Sigmoid colon (tissue), 7 donors: ENCODE data around the gene BBS12. TPM values are rescaled to one million over a fixed set of nuclear protein-coding genes. Genes with fewer than 3 reads are reported as not detected.

ENCODE experiments used
- DNase-seq: peaks from one replicate; pipeline ENCODE4 v3.0.0-alpha.2; 2019
- H3K27ac ChIP-seq, 4 donors: fragments of 200-600 bp; sonication (generic); one replicate each; pipeline ENCODE4 v1.5.1; 2016 to 2019; ENCODE audit warnings: mild to moderate bottlenecking in 1 of 4
- H3K27me3 ChIP-seq, 3 donors: fragments of 200-600 bp; sonication (generic); one replicate each; pipeline ENCODE4 v1.5.1; 2019; ENCODE audit warnings: mild to moderate bottlenecking in 1 of 3
- H3K36me3 ChIP-seq, 4 donors: fragments of 200-600 bp; sonication (generic); one replicate each; pipeline ENCODE4 v1.5.1; 2016 to 2019
- H3K4me1 ChIP-seq, 4 donors: fragments of 200-600 bp; sonication (generic); one replicate each; pipeline ENCODE4 v1.5.1; 2017 to 2019
- H3K4me3 ChIP-seq, 4 donors: fragments of 200-600 bp; sonication (generic); one replicate each; pipeline ENCODE4 v1.5.1; 2017 to 2019; ENCODE audit warnings: mild to moderate bottlenecking in 2 of 4, moderate library complexity in 1 of 4
- H3K9me3 ChIP-seq, 4 donors: fragments of 200-600 bp in 3 of 4; sonication (generic) in 3 of 4; one replicate each; pipeline versions ENCODE4 v1.5.1 to v1.6.1; 2013 to 2019
- CTCF ChIP-seq, 4 experiments: fragments of 450-650 bp in 3 of 4; fragments of 200-600 bp in 1 of 4; IDR thresholded peaks; one replicate each; pipeline ENCODE4 v1.5.1; 2016 to 2019; ENCODE audit warnings: antibody characterized with exemption in 4 of 4, mild to moderate bottlenecking in 3 of 4, moderate library complexity in 2 of 4
- EP300 ChIP-seq, 4 donors: sonication (generic); formaldehyde crosslinking; IDR thresholded peaks; one replicate each; pipeline ENCODE4 v1.6.1; 2017; ENCODE audit warnings: antibody characterized with exemption in 4 of 4
- POLR2A ChIP-seq, 2 donors: fragments of 450-650 bp; IDR thresholded peaks; one replicate each; pipeline ENCODE4 v1.6.1; 2016; ENCODE audit warnings: antibody characterized with exemption in 2 of 2, mild to moderate bottlenecking in 2 of 2, moderate library complexity in 2 of 2
- POLR2AphosphoS5 ChIP-seq, 4 donors: sonication (generic); formaldehyde crosslinking; IDR thresholded peaks; one replicate each; pipeline ENCODE4 v1.6.1; 2017; ENCODE audit warnings: antibody characterized with exemption in 4 of 4
- whole genome bisulfite sequencing, 2 donors: extraction: QIAGEN DNeasy Blood & Tissue Kit; methylation state at CpG; one replicate each; pipeline ENCODE4 v1.1.7; 2013; 5-methylcytosine and 5-hydroxymethylcytosine counted together
- intact Hi-C: fragments of 100-400 bp; cut with DNase I; formaldehyde crosslinking; loops from one replicate; pipeline ENCODE4 v1.15.1; 2023
- polyA plus RNA-seq, 3 donors: library from polyadenylated mRNA; stranded (reverse); fragments of 200-250 nt; gene quantifications; one replicate each; pipeline ENCODE4 v1.2.3, GENCODE V29; 2013
- total RNA-seq, 4 donors: library from RNA; depleted of rRNA; stranded (reverse); fragments of >200 nt; gene quantifications; one replicate each; pipeline ENCODE4 v1.1.0, GENCODE V29; 2016
- donor health status: healthy with polysubstance abuse.
- donor health status: Bipolar disorder and iron deficiency.
- donor health status: healthy.

The BBS12 gene
- total and polyA plus RNA-seq, 7 donors = 1.8 to 5.1 (median 3.4) TPM

- intact Hi-C loops = no loop called here
- H3K27me3 ChIP-seq = no peaks in the 10 kb centered on the region
- no peak overlapping the region for H3K27ac ChIP-seq
- H3K9me3 ChIP-seq = no peaks in the 10 kb centered on the region
- no peak overlapping the region for H3K4me3 ChIP-seq
- TF ChIP-seq EP300 (IDR thresholded peaks at IDR 0.05) (no peak), POLR2A (IDR thresholded peaks at IDR 0.05) (no peak), POLR2AphosphoS5 (IDR thresholded peaks at IDR 0.05) (no peak), CTCF (IDR thresholded peaks at IDR 0.05) (no peak)
- H3K36me3 ChIP-seq = no peaks in the 10 kb centered on the region
- no peak for DNase-seq
- 22 to 66% methylated on average over 2 of the region's 2 CpGs for WGBS, 2 donors
- H3K4me1 ChIP-seq = peaks cover 0 to 7% (median 0%) of the 10 kb centered on the region in 4 donors
These were observed 34.4 kb downstream of the BBS12 start for GRCh38 chr4:122766950-122767349.

GRCh38 chr4:122771724-122772123, 39.2 kb downstream of the BBS12 start:
- WGBS, 2 donors = 38 to 66% methylated on average over 1 of the region's 1 CpG
- Histone ChIP-seq H3K9me3 (no peaks in the 10 kb centered on the region), H3K4me3 (no peak overlapping the region), H3K27me3 (no peaks in the 10 kb centered on the region), H3K4me1 (no peaks in the 10 kb centered on the region), H3K27ac (no peak overlapping the region), H3K36me3 (no peaks in the 10 kb centered on the region)
- intact Hi-C loops = no loop called here
- DNase-seq = no peak
- no peak for TF ChIP-seq CTCF (IDR thresholded peaks at IDR 0.05)
- no peak for TF ChIP-seq EP300 (IDR thresholded peaks at IDR 0.05)
- no peak for TF ChIP-seq POLR2A (IDR thresholded peaks at IDR 0.05)
- no peak for TF ChIP-seq POLR2AphosphoS5 (IDR thresholded peaks at IDR 0.05)

- WGBS, 2 donors = 85 to 88% methylated on average over 6 of the region's 6 CpGs
- Histone ChIP-seq H3K9me3 (no peaks in the 10 kb centered on the region), H3K36me3 (no peaks in the 10 kb centered on the region), H3K4me1 (no peaks in the 10 kb centered on the region), H3K27ac (no peak overlapping the region), H3K4me3 (no peak overlapping the region), H3K27me3 (no peaks in the 10 kb centered on the region)
- intact Hi-C loops = no loop called here
- TF ChIP-seq EP300 (IDR thresholded peaks at IDR 0.05) = no peak
- TF ChIP-seq POLR2AphosphoS5 (IDR thresholded peaks at IDR 0.05) = no peak
- no peak for TF ChIP-seq CTCF (IDR thresholded peaks at IDR 0.05)
- TF ChIP-seq POLR2A (IDR thresholded peaks at IDR 0.05) = no peak
- no peak for DNase-seq
These were observed 39.8 kb downstream of the BBS12 start for GRCh38 chr4:122772311-122772710.

- H3K27ac ChIP-seq = no peak overlapping the region
- no peaks in the 10 kb centered on the region for H3K36me3 ChIP-seq
- H3K27me3 ChIP-seq = no peaks in the 10 kb centered on the region
- H3K9me3 ChIP-seq = no peaks in the 10 kb centered on the region
- intact Hi-C loops = no loop called here
- no peak for TF ChIP-seq EP300 (IDR thresholded peaks at IDR 0.05)
- no peak for TF ChIP-seq POLR2A (IDR thresholded peaks at IDR 0.05)
- TF ChIP-seq CTCF (IDR thresholded peaks at IDR 0.05) = no peak
- TF ChIP-seq POLR2AphosphoS5 (IDR thresholded peaks at IDR 0.05) = no peak
- H3K4me3 ChIP-seq = no peak overlapping the region
- no peak for DNase-seq
- H3K4me1 ChIP-seq = no peaks in the 10 kb centered on the region
These were observed 40.5 kb downstream of the BBS12 start for GRCh38 chr4:122772986-122773385.

- intact Hi-C loops = no loop called here
- Histone ChIP-seq H3K27me3 (no peaks in the 10 kb centered on the region), H3K9me3 (peaks cover 0 to 2% (median 0%) of the 10 kb centered on the region in 4 donors), H3K4me3 (no peak overlapping the region), H3K27ac (no peak overlapping the region), H3K4me1 (no peaks in the 10 kb centered on the region), H3K36me3 (no peaks in the 10 kb centered on the region)
- WGBS, 2 donors = 81 to 82% methylated on average over 3 of the region's 3 CpGs
- DNase-seq = no peak
- TF ChIP-seq POLR2A (IDR thresholded peaks at IDR 0.05) (no peak), CTCF (IDR thresholded peaks at IDR 0.05) (no peak), EP300 (IDR thresholded peaks at IDR 0.05) (no peak), POLR2AphosphoS5 (IDR thresholded peaks at IDR 0.05) (no peak)
These were observed 42.5 kb downstream of the BBS12 start for GRCh38 chr4:122775039-122775438.
